Hematopoietic multipotent progenitor cell treated with erythropoietin and hydrocortisone succinate and interleukin-3 and kit ligand, for 15 days (in vitro differentiated cells): ENCODE measurements around the gene SFT2D3.

Source experiments
- DNase-seq: peaks from one replicate; pipeline ENCODE4 v3.0.0-alpha.2; 2015; ENCODE audit warnings: low spot score

SFT2D3 gene

GRCh38 chr2:127681976-127682857, 19.1 kb upstream of the SFT2D3 start:
- DNase-seq: no peak

GRCh38 chr2:127683056-127683455, 18.2 kb upstream of the SFT2D3 start:
- DNase-seq: no peak

- no peak for DNase-seq
Observed at GRCh38 chr2:127683757-127684156, 17.5 kb upstream of the SFT2D3 start.

GRCh38 chr2:127685410-127686080, 15.8 kb upstream of the SFT2D3 start:
- DNase-seq: no peak

- DNase-seq: no peak
Observed at GRCh38 chr2:127688405-127688804, 12.9 kb upstream of the SFT2D3 start.

GRCh38 chr2:127690696-127691095, 10.6 kb upstream of the SFT2D3 start:
- no peak for DNase-seq

- DNase-seq: no peak
Observed at GRCh38 chr2:127694986-127695385, 6.3 kb upstream of the SFT2D3 start.

- DNase-seq: no peak
Observed at GRCh38 chr2:127695491-127696472, 5.5 kb upstream of the SFT2D3 start.

GRCh38 chr2:127697482-127698180, 3.7 kb upstream of the SFT2D3 start:
- no peak for DNase-seq

- DNase-seq: no peak
Observed at GRCh38 chr2:127698553-127699355, 2.5 kb upstream of the SFT2D3 start.

- peak; percentile 56 for DNase-seq
Observed at GRCh38 chr2:127700527-127701192, 637 bp upstream of the SFT2D3 start.

- DNase-seq: peak; percentile 67
Observed at GRCh38 chr2:127701651-127702394, 526 bp downstream of the SFT2D3 start.

GRCh38 chr2:127702395-127703009, 1.2 kb downstream of the SFT2D3 start:
- DNase-seq: no peak

- no peak for DNase-seq
Observed at GRCh38 chr2:127703282-127703681, 2.0 kb downstream of the SFT2D3 start.

GRCh38 chr2:127704641-127705390, 3.5 kb downstream of the SFT2D3 start:
- DNase-seq: no peak

- DNase-seq: no peak
Observed at GRCh38 chr2:127705391-127706065, 4.2 kb downstream of the SFT2D3 start.

- DNase-seq: no peak
Observed at GRCh38 chr2:127706215-127706990, 5.1 kb downstream of the SFT2D3 start.
